Neural progenitor cell (in vitro differentiated cells): ENCODE measurements around the gene GORASP1. TPM values are rescaled to one million over a fixed set of nuclear protein-coding genes. Genes with fewer than 3 reads are reported as not detected.

Experiments used
- DNase-seq: peaks from one replicate; pipeline ENCODE4 v3.0.0-alpha.2; 2016; ENCODE audit warnings: low spot score
- H2AFZ ChIP-seq: fragments of 200-600 bp; sonication (generic); replicated peaks from 2 replicates; pipeline ENCODE4 v1.6.1; 2016; ENCODE audit warnings: antibody characterized with exemption
- H3F3A ChIP-seq: fragments of 200-600 bp; sonication (generic); 2 replicates; pipeline ENCODE4 v1.6.1; 2016; ENCODE audit warnings: antibody characterized with exemption, low read depth
- H3K27ac ChIP-seq: fragments of 200-600 bp; sonication (generic); 2 replicates; pipeline ENCODE4 v1.5.1; 2016; ENCODE audit warnings: mild to moderate bottlenecking
- H3K27me3 ChIP-seq: fragments of 200-600 bp; sonication (generic); 2 replicates; pipeline ENCODE4 v1.6.1; 2016; ENCODE audit warnings: mild to moderate bottlenecking, moderate library complexity
- H3K36me3 ChIP-seq: fragments of 200-600 bp; sonication (generic); 2 replicates; pipeline ENCODE4 v1.5.1; 2016
- H3K4me1 ChIP-seq: fragments of 200-600 bp; sonication (generic); 2 replicates; pipeline ENCODE4 v1.6.1; 2016; ENCODE audit warnings: mixed run types
- H3K4me2 ChIP-seq: fragments of 200-600 bp; sonication (generic); 2 replicates; pipeline ENCODE4 v1.6.1; 2016
- H3K4me3 ChIP-seq: fragments of 200-600 bp; sonication (generic); 2 replicates; pipeline ENCODE4 v1.5.1; 2016
- H3K79me2 ChIP-seq: fragments of 200-600 bp; sonication (generic); 2 replicates; pipeline ENCODE4 v1.6.1; 2016; ENCODE audit warnings: low read depth
- H3K9ac ChIP-seq: fragments of 200-600 bp; sonication (generic); 2 replicates; pipeline ENCODE4 v1.6.1; 2016
- H3K9me3 ChIP-seq: fragments of 200-600 bp; sonication (generic); 2 replicates; pipeline ENCODE4 v1.5.1; 2016; ENCODE audit warnings: low read depth
- H4K20me1 ChIP-seq: fragments of 200-600 bp; sonication (generic); 2 replicates; pipeline ENCODE4 v1.6.1; 2016; ENCODE audit warnings: low read depth
- H3K27ac Mint-ChIP-seq: 3 replicates; pipeline ENCODE4 v1.8.0; 2021; ENCODE audit warnings: mixed read lengths
- H3K27me3 Mint-ChIP-seq: 2 replicates; pipeline ENCODE4 v1.8.0; 2022; ENCODE audit warnings: low read depth, mild to moderate bottlenecking, inconsistent platforms, moderate library complexity, mixed read lengths; ENCODE audit not compliant: insufficient read depth
- H3K36me3 Mint-ChIP-seq: 3 replicates; pipeline ENCODE4 v1.8.0; 2021; ENCODE audit warnings: mixed read lengths
- H3K4me1 Mint-ChIP-seq: 3 replicates; pipeline ENCODE4 v1.8.0; 2021; ENCODE audit warnings: mixed read lengths
- H3K4me3 Mint-ChIP-seq: 3 replicates; pipeline ENCODE4 v1.8.0; 2021; ENCODE audit warnings: mild to moderate bottlenecking, moderate library complexity, mixed read lengths
- H3K9me3 Mint-ChIP-seq: 3 replicates; pipeline ENCODE4 v1.8.0; 2020; ENCODE audit warnings: mixed read lengths
- CTCF ChIP-seq: fragments of 200-600 bp; sonication (generic); IDR thresholded peaks from 2 replicates; pipeline ENCODE4 v1.5.1; 2017; ENCODE audit warnings: antibody characterized with exemption, mild to moderate bottlenecking
- EZH2 ChIP-seq: fragments of 200-600 bp; sonication (generic); IDR thresholded peaks from 2 replicates; pipeline ENCODE4 v1.6.1; 2017; ENCODE audit warnings: antibody characterized with exemption, mild to moderate bottlenecking, moderate library complexity
- EZH2phosphoT487 ChIP-seq: fragments of 200-600 bp; sonication (generic); IDR thresholded peaks from 2 replicates; pipeline ENCODE4 v1.6.1; 2017; ENCODE audit warnings: antibody characterized with exemption
- total RNA-seq: library from RNA; depleted of rRNA; stranded (reverse); fragments of >200 nt; gene quantifications from 2 replicates; pipeline ENCODE4 v1.2.3, GENCODE V29; 2015; ENCODE audit warnings: low replicate concordance

Gene GORASP1
- total RNA-seq, 1 donor from 2014 or later = 18.0 TPM

- H3K36me3 ChIP-seq = no peaks in the 10 kb centered on the region
- no peak overlapping the region for H2AFZ ChIP-seq
- Mint-ChIP-seq H3K27ac (peak overlapping the region; percentile 94), H3K27me3 (peaks cover 14% of the 10 kb centered on the region), H3K4me1 (peaks cover 72% of the 10 kb centered on the region), H3K36me3 (peaks cover 4% of the 10 kb centered on the region), H3K9me3 (no peaks in the 10 kb centered on the region), H3K4me3 (peak overlapping the region; percentile 76)
- peaks cover 23% of the 10 kb centered on the region for H3K4me1 ChIP-seq
- TF ChIP-seq EZH2phosphoT487 (no peak), EZH2 (no peak), CTCF (no peak)
- H4K20me1 ChIP-seq = peaks cover 32% of the 10 kb centered on the region
- peaks cover 9% of the 10 kb centered on the region for H3K27me3 ChIP-seq
- peaks cover 23% of the 10 kb centered on the region for H3K79me2 ChIP-seq
- H3K27ac ChIP-seq = no peak overlapping the region
- no peak overlapping the region for H3K4me2 ChIP-seq
- peaks cover 26% of the 10 kb centered on the region for H3F3A ChIP-seq
- H3K9me3 ChIP-seq = no peaks in the 10 kb centered on the region
- no peak overlapping the region for H3K9ac ChIP-seq
- no peak for DNase-seq
- no peak overlapping the region for H3K4me3 ChIP-seq
Observed at GRCh38 chr3:39147711-39148434, 40.4 kb upstream of the GORASP1 start.

- H3K27ac Mint-ChIP-seq = peak overlapping the region; percentile 94
- no peak overlapping the region for H3K27ac ChIP-seq
- H3K36me3 ChIP-seq = no peaks in the 10 kb centered on the region
- peaks cover 65% of the 10 kb centered on the region for H3K4me1 Mint-ChIP-seq
- H3F3A ChIP-seq = peaks cover 16% of the 10 kb centered on the region
- H4K20me1 ChIP-seq = peaks cover 22% of the 10 kb centered on the region
- no peak overlapping the region for H3K9ac ChIP-seq
- H3K27me3 Mint-ChIP-seq = peaks cover 13% of the 10 kb centered on the region
- H3K27me3 ChIP-seq = no peaks in the 10 kb centered on the region
- peaks cover 6% of the 10 kb centered on the region for H3K36me3 Mint-ChIP-seq
- H3K79me2 ChIP-seq = peaks cover 23% of the 10 kb centered on the region
- no peak overlapping the region for H3K4me3 ChIP-seq
- no peak for TF ChIP-seq EZH2
- no peak for TF ChIP-seq CTCF
- TF ChIP-seq EZH2phosphoT487 = no peak
- no peaks in the 10 kb centered on the region for H3K9me3 Mint-ChIP-seq
- H2AFZ ChIP-seq = no peak overlapping the region
- H3K4me2 ChIP-seq = no peak overlapping the region
- H3K4me3 Mint-ChIP-seq = peak overlapping the region; percentile 76
- no peak for DNase-seq
- H3K4me1 ChIP-seq = peaks cover 19% of the 10 kb centered on the region
- H3K9me3 ChIP-seq = no peaks in the 10 kb centered on the region
Observed at GRCh38 chr3:39146611-39147591, 39.5 kb upstream of the GORASP1 start.

- no peak for TF ChIP-seq CTCF
- no peak for TF ChIP-seq EZH2phosphoT487
- TF ChIP-seq EZH2 = no peak
- Mint-ChIP-seq H3K4me1 (peaks cover 58% of the 10 kb centered on the region), H3K36me3 (peaks cover 6% of the 10 kb centered on the region), H3K9me3 (no peaks in the 10 kb centered on the region), H3K27ac (peak overlapping the region; percentile 29), H3K27me3 (peaks cover 11% of the 10 kb centered on the region), H3K4me3 (peak overlapping the region; percentile 58)
- Histone ChIP-seq H3K36me3 (no peaks in the 10 kb centered on the region), H3K9ac (no peak overlapping the region), H3K27ac (no peak overlapping the region), H3K4me1 (peaks cover 11% of the 10 kb centered on the region), H3F3A (peaks cover 8% of the 10 kb centered on the region), H3K4me3 (no peak overlapping the region), H3K4me2 (no peak overlapping the region), H4K20me1 (peaks cover 14% of the 10 kb centered on the region), H3K9me3 (no peaks in the 10 kb centered on the region), H3K27me3 (no peaks in the 10 kb centered on the region), H2AFZ (no peak overlapping the region), H3K79me2 (peaks cover 23% of the 10 kb centered on the region)
- DNase-seq = no peak
Observed at GRCh38 chr3:39146083-39146501, 38.7 kb upstream of the GORASP1 start.
